C4-2B (cell line): ENCODE measurements around the gene SETDB2.

Source experiments
- ZFX ChIP-seq: fragments of 450-650 bp; IDR thresholded peaks from 2 replicates; pipeline ENCODE4 v1.6.1; 2017
- TF ChIP-seq, protein P1 (sequence below): fragments of 450-650 bp; conservative IDR thresholded peaks from 2 replicates; pipeline ENCODE4 v1.5.1; 2017; ENCODE audit warnings: mild to moderate bottlenecking

DNA sequence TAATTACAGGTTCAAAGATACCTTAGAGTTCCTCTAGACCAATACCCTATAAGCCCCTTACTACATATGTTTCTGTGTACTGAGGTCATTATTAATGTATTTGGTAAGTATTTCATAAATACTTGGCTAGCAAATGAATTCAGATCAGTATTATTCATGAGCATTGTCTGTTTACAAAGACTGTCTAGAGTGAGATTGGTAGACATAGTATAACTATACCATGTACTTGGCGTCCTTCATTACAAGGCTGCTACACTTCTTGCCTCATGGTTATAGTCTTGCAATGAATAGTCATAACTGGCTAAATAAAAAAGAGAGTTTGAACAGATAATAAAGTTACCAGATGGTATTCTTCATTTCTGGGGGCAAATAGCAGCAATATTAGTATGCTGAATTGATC, 12.1 kb downstream of the SETDB2 start:
- TF ChIP-seq, protein P1, sequence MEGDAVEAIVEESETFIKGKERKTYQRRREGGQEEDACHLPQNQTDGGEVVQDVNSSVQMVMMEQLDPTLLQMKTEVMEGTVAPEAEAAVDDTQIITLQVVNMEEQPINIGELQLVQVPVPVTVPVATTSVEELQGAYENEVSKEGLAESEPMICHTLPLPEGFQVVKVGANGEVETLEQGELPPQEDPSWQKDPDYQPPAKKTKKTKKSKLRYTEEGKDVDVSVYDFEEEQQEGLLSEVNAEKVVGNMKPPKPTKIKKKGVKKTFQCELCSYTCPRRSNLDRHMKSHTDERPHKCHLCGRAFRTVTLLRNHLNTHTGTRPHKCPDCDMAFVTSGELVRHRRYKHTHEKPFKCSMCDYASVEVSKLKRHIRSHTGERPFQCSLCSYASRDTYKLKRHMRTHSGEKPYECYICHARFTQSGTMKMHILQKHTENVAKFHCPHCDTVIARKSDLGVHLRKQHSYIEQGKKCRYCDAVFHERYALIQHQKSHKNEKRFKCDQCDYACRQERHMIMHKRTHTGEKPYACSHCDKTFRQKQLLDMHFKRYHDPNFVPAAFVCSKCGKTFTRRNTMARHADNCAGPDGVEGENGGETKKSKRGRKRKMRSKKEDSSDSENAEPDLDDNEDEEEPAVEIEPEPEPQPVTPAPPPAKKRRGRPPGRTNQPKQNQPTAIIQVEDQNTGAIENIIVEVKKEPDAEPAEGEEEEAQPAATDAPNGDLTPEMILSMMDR: no peak
- no peak for TF ChIP-seq ZFX
